Measurements from ENCODE around the gene NPFF. TPM values are rescaled to one million over a fixed set of nuclear protein-coding genes. Genes with fewer than 3 reads are reported as not detected.
A peak's percentile ranks its signal among the peaks of the same experiment; 100 is the strongest.

NPFF gene
- polyA plus RNA-seq, 3 donors: 0.29 TPM; not detected in 2

- peaks cover 97% of the 10 kb centered on the region for H3K79me2 ChIP-seq (ENCODE audit: insufficient read depth, low read length)
These were observed 44.3 kb downstream of the NPFF start for GRCh38 chr12:53462935-53463334.

DNA sequence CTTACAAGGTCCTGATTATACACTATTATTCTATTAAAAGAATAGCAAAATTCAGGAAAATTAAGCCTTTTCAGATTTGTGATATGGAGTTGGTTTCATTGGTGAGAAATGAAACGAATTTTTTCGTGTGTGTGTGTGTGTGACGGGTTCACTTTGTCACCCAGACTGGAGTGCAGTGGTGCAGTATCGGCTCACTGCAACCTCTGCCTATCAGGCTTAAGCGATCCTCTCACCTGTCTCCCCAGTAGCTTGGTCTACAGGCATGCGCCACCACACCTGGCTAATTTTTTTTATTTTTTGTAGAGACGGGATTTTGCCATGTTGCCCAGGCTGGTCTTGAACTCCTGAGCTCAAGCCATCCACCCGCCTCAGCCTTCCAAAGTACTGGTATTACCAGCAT lies 45.7 kb downstream of the NPFF start:
- Mint-ChIP-seq H3K27ac (no peak overlapping the region), H3K27me3 (ENCODE audit: low read depth in 3 of 3) (no peaks in the 10 kb centered on the region), H3K4me3 (no peak overlapping the region), H3K4me1 (no peaks in the 10 kb centered on the region), H3K36me3 (peaks cover 87 to 96% of the 10 kb centered on the region in 2 donors), H3K9me3 (no peaks in the 10 kb centered on the region)
- Histone ChIP-seq H3K9ac (ENCODE audit: insufficient read depth, low read length, poor library complexity, severe bottlenecking) (no peak overlapping the region), H3K79me2 (ENCODE audit: insufficient read depth, low read length) (peaks cover 97% of the 10 kb centered on the region), H4K20me1 (ENCODE audit: insufficient read depth, low read length) (peaks cover 100% of the 10 kb centered on the region), H3K9me3 (replicated peaks in 1 of 2; ENCODE audit: control insufficient read depth in 1 of 2, insufficient read depth in 1 of 2, low read length in 2 of 2) (no peaks in the 10 kb centered on the region), H3K4me2 (replicated peaks; ENCODE audit: extremely low read depth, low read length, poor library complexity, severe bottlenecking) (no peak overlapping the region), H3K27me3 (ENCODE audit: control insufficient read depth in 2 of 2, insufficient read depth in 2 of 2, low read length in 2 of 2) (no peaks in the 10 kb centered on the region), H3K4me1 (ENCODE audit: control insufficient read depth in 1 of 2, insufficient read depth in 2 of 2, low read length in 2 of 2) (no peaks in the 10 kb centered on the region), H2AFZ (ENCODE audit: insufficient read depth, low read depth, low read length, poor library complexity, severe bottlenecking) (no peak overlapping the region), H3K27ac (ENCODE audit: low read depth in 1 of 2, low read length in 2 of 2) (no peak overlapping the region), H3K4me3 (replicated peaks in 1 of 3; ENCODE audit: low read depth in 2 of 3, low read length in 3 of 3) (no peak overlapping the region), H3K36me3 (replicated peaks in 1 of 2; ENCODE audit: control insufficient read depth in 1 of 2, insufficient read depth in 2 of 2, low read length in 2 of 2) (peaks cover 100% of the 10 kb centered on the region in 2 donors)
- DNase-seq: no peak
- no peak for TF ChIP-seq CTCF (IDR thresholded peaks at IDR 0.05)
- 100% methylated on average over 8 of the region's 8 CpGs for WGBS (ENCODE audit: insufficient coverage)
- intact Hi-C loops (cut with micrococcal nuclease): no loop called here

More at GRCh38 chr12:53462935-53463334, 44.3 kb downstream of the NPFF start:
- H4K20me1 ChIP-seq (ENCODE audit: insufficient read depth, low read length): peaks cover 100% of the 10 kb centered on the region
- H3K9me3 ChIP-seq (replicated peaks in 1 of 2; ENCODE audit: control insufficient read depth in 1 of 2, insufficient read depth in 1 of 2, low read length in 2 of 2): no peaks in the 10 kb centered on the region
- DNase-seq: no peak
- no CpG with 5 or more reads among the region's 3 CpGs for WGBS (ENCODE audit: insufficient coverage)
- Mint-ChIP-seq H3K9me3 (no peaks in the 10 kb centered on the region), H3K27me3 (ENCODE audit: low read depth in 3 of 3) (no peaks in the 10 kb centered on the region), H3K27ac (peak overlapping the region in 2 of 7 donors; percentile 7 to 18), H3K36me3 (peaks cover 94 to 98% of the 10 kb centered on the region in 2 donors), H3K4me3 (no peak overlapping the region), H3K4me1 (no peaks in the 10 kb centered on the region)
- no peak overlapping the region for H3K9ac ChIP-seq (ENCODE audit: insufficient read depth, low read length, poor library complexity, severe bottlenecking)
- no peaks in the 10 kb centered on the region for H3K4me1 ChIP-seq (ENCODE audit: control insufficient read depth in 1 of 2, insufficient read depth in 2 of 2, low read length in 2 of 2)
- H3K27me3 ChIP-seq (ENCODE audit: control insufficient read depth in 2 of 2, insufficient read depth in 2 of 2, low read length in 2 of 2): no peaks in the 10 kb centered on the region
- H2AFZ ChIP-seq (ENCODE audit: insufficient read depth, low read depth, low read length, poor library complexity, severe bottlenecking): no peak overlapping the region
- no peak for TF ChIP-seq CTCF (IDR thresholded peaks at IDR 0.05)
- H3K4me3 ChIP-seq (replicated peaks in 1 of 3; ENCODE audit: low read depth in 2 of 3, low read length in 3 of 3): no peak overlapping the region
- peaks cover 100% of the 10 kb centered on the region in 2 donors for H3K36me3 ChIP-seq (replicated peaks in 1 of 2; ENCODE audit: control insufficient read depth in 1 of 2, insufficient read depth in 2 of 2, low read length in 2 of 2)
- intact Hi-C loops (cut with micrococcal nuclease): no loop called here
- H3K27ac ChIP-seq (ENCODE audit: low read depth in 1 of 2, low read length in 2 of 2): no peak overlapping the region
- no peak overlapping the region for H3K4me2 ChIP-seq (replicated peaks; ENCODE audit: extremely low read depth, low read length, poor library complexity, severe bottlenecking)

Measured in CD14-positive monocyte (primary cell).